Keratinocyte (primary cell): ENCODE results near the gene DLG5.

Experiments
- CTCF ChIP-seq, 3 experiments: IDR thresholded peaks in 1 of 3; conservative IDR thresholded peaks in 1 of 3; optimal IDR thresholded peaks in 1 of 3; 2 replicates in 2 of 3; 3 replicates in 1 of 3; pipeline versions ENCODE3 to v1.5.1; 2011; ENCODE audit warnings: low read length in 3 of 3, mild to moderate bottlenecking in 3 of 3, moderate library complexity in 2 of 3, control low read depth in 1 of 3, inconsistent platforms in 1 of 3; ENCODE audit not compliant: insufficient read depth in 2 of 3; ENCODE audit errors: extremely low read depth in 1 of 3
- EZH2 ChIP-seq: IDR thresholded peaks from one replicate; pipeline ENCODE4 v1.6.1; 2012; ENCODE audit warnings: inconsistent platforms, mild to moderate bottlenecking, low read length, moderate library complexity

- TF ChIP-seq CTCF (optimal IDR thresholded peaks at IDR 0.05 in 1 of 3, IDR thresholded peaks at IDR 0.05 in 1 of 3, conservative IDR thresholded peaks at IDR 0.05 in 1 of 3; ENCODE audit: extremely low read depth in 1 of 3, insufficient read depth in 2 of 3, low read length in 3 of 3) (no peak), EZH2 (no peak)
Observed at GRCh38 chr10:77969114-77969513, 42.6 kb upstream of the DLG5 start.
